GM23338 (cell line): ENCODE results near the gene KRTCAP2.

Experiments
- POLR2AphosphoS5 ChIP-seq: IDR thresholded peaks from 2 replicates; pipeline ENCODE4 v1.6.1; 2016; ENCODE audit warnings: antibody characterized with exemption, low read depth
- TF ChIP-seq, protein P1 (sequence below), 2 experiments: fragments of 200-600 bp in 1 of 2; sonication (generic) in 1 of 2; conservative IDR thresholded peaks; 2 replicates each; pipeline versions ENCODE4 v1.5.1 to v1.6.1; 2016 to 2017; ENCODE audit warnings: antibody characterized with exemption in 2 of 2, low read depth in 2 of 2, mild to moderate bottlenecking in 2 of 2, moderate library complexity in 1 of 2

DNA sequence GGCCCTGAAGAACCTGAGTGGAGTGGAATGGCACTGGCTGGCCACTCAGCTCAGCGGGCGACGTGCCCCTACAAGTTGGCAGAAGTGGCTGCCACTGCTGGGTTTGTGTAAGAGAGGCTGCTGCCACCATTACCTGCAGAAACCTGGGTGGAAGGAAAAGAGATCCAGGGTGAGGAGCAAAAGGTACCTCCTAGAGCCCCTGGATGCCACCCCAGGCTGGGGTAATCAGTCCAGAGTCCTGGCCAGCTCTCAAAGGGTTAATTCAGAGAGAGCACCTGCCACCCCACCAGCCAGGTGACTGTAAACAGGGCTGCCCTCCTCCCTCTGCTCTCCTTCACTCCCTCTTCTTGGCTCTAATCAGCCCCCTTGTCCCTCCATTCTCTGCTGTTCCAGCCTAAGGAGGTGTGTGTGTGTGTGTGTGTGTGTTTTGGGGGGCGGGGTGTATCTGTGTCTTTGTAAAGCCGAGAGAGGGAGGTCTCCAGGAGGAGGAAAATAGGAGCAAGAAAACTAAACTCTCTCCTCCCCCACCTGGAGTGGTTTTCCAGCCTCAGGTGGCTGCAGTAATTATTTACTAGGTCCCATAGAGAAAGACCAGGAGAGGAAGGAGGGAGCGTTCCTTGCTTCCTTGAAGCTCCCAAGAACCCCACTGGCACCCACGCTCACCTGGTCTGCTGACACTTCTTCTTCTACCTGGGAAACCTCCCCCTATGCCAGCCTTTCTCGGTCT, 13.1 kb upstream of the KRTCAP2 start:
- TF ChIP-seq, protein P1, sequence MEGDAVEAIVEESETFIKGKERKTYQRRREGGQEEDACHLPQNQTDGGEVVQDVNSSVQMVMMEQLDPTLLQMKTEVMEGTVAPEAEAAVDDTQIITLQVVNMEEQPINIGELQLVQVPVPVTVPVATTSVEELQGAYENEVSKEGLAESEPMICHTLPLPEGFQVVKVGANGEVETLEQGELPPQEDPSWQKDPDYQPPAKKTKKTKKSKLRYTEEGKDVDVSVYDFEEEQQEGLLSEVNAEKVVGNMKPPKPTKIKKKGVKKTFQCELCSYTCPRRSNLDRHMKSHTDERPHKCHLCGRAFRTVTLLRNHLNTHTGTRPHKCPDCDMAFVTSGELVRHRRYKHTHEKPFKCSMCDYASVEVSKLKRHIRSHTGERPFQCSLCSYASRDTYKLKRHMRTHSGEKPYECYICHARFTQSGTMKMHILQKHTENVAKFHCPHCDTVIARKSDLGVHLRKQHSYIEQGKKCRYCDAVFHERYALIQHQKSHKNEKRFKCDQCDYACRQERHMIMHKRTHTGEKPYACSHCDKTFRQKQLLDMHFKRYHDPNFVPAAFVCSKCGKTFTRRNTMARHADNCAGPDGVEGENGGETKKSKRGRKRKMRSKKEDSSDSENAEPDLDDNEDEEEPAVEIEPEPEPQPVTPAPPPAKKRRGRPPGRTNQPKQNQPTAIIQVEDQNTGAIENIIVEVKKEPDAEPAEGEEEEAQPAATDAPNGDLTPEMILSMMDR (conservative IDR thresholded peaks at IDR 0.05; ENCODE audit: low read depth in 2 of 2) = no peak
- TF ChIP-seq POLR2AphosphoS5 = no peak
